GM12874 (cell line): ENCODE data around the gene OR2A5.

ENCODE experiments used
- CTCF ChIP-seq: IDR thresholded peaks from 2 replicates; pipeline ENCODE4 v1.5.1; 2011; ENCODE audit warnings: low read depth, mild to moderate bottlenecking, control low read depth, low read length, moderate library complexity; ENCODE audit not compliant: insufficient read depth

Gene OR2A5

GRCh38 chr7:144048648-144049047, at the start of gene OR2A5:
Gene OR2A5, plus strand, starts transcription at chr7:144048948. Its CDS starts 1,454 bp downstream, at chr7:144050402.
- TF ChIP-seq CTCF: no peak

- no peak for TF ChIP-seq CTCF
Observed at GRCh38 chr7:144000020-144000419, 48.7 kb upstream of the OR2A5 start, which contains the start of gene OR6B1. Gene OR6B1, plus strand, starts transcription at chr7:144000320. Its CDS starts 3,677 bp downstream, at chr7:144003997.

GRCh38 chr7:144001543-144001942, 47.2 kb upstream of the OR2A5 start:
- no peak for TF ChIP-seq CTCF

GRCh38 chr7:144004703-144005102, 44.0 kb upstream of the OR2A5 start:
- TF ChIP-seq CTCF: no peak

GRCh38 chr7:144006029-144006691, 42.6 kb upstream of the OR2A5 start:
- TF ChIP-seq CTCF: no peak

- TF ChIP-seq CTCF: no peak
Observed at GRCh38 chr7:144006692-144007042, 42.1 kb upstream of the OR2A5 start.

- TF ChIP-seq CTCF: no peak
Observed at GRCh38 chr7:144009361-144009760, 39.4 kb upstream of the OR2A5 start.
